ENCODE results near the gene LGMN.

- TF ChIP-seq CTCF (IDR thresholded peaks at IDR 0.05): no peak
- no peak for TF ChIP-seq ZFX (IDR thresholded peaks at IDR 0.05; ENCODE audit: borderline replicate concordance)
Measured at GRCh38 chr14:92794961-92795360, 46.5 kb upstream of the LGMN start.
